ENCODE data around the gene SLC2A8.
A peak's percentile ranks its signal among the peaks of the same experiment; 100 is the strongest.

SLC2A8 gene

DNA sequence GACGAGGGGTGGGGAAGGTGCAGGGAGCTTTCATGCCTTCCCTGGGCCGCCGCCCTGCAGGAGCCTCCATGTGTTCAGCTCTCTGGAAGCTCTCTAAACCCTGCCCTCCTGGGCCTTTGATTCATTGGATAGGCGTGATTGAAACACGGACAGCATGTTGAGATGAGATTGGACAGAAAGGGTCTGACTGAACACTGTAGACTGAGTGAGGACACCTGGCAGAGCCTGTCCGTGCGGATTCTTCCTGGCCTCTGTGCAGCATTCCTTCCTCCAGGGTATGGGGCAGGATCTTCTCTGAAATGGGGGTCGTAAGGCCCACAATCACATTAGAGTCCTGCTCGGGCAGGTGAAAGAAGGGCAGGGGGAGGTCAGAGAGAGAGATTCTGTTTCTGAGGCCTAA is 41.4 kb downstream of the SLC2A8 start:
- DNase-seq, result no peak

DNA sequence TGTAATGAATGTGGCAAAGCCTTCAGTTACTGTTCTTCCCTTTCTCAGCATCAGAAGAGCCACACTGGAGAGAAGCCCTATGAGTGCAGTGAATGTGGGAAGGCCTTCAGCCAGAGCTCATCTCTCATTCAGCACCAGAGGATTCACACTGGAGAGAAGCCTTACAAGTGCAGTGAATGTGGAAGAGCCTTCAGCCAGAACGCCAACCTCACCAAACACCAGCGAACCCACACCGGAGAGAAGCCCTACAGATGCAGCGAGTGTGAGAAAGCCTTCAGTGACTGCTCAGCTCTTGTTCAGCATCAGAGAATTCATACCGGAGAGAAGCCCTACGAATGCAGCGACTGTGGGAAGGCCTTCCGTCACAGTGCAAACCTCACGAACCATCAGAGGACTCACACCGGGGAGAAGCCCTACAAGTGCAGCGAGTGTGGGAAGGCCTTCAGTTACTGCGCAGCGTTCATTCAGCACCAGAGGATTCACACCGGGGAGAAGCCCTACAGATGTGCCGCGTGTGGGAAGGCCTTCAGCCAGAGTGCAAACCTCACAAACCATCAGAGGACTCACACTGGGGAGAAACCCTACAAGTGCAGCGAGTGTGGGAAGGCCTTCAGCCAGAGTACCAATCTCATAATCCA is 47.4 kb downstream of the SLC2A8 start:
- DNase-seq, result no peak

DNA sequence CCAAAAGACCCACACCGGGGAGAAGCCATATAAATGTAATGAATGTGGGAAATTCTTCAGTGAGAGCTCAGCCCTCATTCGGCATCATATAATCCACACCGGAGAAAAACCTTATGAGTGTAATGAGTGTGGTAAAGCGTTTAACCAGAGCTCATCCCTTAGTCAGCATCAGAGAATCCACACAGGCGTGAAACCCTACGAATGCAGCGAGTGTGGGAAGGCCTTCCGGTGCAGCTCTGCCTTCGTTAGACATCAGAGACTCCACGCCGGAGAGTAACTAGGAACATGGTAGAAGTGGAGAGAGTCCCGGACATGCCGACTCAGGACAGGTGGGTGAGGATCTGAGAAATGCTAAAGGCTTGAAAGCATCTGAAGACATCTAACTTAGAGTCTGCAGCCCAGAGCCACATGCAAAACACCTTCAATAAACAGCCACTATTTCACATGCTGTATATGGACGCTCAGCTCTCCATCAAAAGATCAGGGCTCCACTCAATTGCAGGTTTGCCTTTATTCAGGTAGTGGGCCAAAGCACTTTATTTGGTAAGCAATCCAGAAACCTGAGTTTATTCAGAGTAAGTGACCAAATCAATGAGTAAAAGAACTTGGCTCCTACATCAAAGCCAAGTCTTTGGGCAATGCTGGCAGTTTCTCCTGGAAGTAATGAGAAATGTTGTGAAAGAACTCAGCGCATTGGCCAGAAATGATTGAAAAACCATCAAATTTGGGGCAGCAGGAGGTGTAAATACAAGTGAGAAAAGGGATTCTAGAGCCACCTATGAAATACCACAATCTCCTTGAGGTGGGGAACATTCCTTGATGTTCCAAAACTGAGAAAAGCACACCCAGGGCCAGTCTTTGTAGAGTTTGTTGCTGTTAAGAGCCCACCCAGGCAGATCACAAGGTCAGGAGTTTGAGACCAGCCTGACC is 48.2 kb downstream of the SLC2A8 start:
- DNase-seq, result no peak

DNA sequence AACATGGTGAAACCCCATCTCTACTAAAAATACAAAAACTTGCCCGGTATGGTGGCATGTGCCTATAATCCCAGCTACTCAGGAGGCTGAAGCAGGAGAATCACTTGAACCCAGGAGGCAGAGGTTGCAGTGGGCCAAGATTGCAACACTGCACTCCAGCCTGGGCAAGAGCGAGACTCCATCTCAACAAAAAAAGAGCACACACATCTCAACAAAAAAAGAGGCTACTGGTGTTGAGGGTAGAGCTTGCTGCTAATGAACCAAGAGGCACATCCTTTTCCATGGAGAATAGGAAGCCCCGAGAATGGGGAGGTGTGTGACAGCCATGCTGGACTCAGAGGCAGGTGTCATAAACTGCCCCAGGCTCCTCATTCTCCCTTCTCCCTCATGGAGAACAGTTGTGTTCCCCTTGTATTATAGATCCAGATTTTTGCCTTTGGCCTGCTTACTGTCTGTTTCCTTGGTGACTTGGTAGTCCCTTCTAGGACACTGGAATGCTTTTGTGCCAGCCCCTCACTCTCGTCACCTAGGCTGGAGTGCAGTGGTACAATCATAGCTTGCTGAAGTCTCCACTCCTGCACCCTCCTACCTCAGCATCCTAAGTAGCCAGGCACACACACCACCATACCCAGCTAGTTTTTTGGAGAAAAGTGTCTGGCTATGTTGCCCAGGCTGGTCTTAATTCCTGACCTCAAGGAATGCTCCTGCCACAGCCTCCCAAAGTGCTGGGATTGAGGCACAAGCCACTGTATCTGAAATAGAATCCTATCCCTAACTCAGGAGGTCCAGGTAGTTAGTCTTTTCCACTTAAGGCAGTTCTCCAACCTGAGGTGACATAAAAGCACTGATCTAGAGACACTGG is 49.1 kb downstream of the SLC2A8 start:
- no peak for DNase-seq

DNA sequence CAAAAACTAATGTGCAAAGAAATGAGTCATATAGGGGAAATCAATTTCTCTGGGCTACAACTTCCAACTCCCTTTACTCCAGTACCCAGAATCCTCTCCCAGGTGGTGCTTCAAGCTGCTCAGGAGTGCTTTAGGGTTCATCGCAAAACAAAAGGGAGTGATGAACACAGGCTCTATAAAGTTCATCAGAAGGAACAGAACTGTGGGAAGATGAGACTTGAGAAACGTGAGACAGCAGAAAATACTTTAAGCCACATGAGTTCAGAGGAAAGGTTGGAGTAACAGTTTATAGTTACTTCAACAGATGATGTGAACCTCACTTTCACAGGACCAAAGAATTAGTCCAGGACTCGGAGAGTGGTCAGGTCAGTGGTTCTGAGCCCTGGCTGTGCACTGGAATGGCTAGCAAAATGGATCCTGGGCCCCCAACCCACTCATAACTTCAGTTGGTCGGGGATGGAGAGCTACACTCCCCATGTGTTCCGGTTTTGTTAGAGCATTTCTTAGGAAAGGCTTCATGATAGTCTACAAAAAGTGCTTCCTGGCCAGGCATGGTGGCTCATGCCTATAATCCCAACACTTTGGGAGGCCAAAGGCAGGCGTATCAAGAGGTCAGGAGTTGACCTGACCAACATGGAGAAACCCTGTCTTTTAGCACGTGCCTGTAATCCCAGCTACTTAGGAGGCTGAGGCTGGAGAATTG is 49.9 kb downstream of the SLC2A8 start:
- DNase-seq, result no peak

DNA sequence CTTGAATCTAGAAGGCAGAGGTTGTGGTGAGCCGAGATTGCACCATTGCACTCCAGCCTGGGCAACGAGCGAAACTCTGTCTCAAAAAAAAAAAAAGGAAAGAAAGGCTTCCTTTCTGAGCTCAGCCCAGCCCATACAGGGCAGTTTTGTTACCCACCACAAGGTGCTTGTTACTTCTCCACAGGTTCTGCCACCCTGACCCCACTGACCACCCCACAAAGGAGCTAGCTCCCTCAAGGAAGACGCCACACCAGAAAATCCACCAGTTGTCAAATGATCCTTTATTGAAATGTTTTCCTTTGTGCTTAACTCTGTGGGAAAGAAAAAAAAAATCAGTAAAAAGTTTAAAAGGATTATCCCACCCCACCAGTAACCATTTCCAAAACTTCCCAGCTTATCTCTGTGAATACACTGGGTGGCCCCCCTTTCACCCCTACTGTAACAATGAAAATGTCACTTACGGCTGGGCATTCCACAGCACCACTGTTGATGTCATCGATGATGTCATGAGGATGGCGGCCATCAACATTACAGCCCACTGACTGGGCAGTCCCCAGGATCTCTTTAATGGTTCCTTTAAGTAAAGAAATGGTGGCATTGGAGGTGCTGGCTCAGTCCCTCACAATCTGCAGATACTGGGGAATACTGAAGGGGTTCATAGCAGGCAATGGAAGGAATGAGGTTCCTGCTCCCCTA is 50.6 kb downstream of the SLC2A8 start:
- DNase-seq, result no peak

DNA sequence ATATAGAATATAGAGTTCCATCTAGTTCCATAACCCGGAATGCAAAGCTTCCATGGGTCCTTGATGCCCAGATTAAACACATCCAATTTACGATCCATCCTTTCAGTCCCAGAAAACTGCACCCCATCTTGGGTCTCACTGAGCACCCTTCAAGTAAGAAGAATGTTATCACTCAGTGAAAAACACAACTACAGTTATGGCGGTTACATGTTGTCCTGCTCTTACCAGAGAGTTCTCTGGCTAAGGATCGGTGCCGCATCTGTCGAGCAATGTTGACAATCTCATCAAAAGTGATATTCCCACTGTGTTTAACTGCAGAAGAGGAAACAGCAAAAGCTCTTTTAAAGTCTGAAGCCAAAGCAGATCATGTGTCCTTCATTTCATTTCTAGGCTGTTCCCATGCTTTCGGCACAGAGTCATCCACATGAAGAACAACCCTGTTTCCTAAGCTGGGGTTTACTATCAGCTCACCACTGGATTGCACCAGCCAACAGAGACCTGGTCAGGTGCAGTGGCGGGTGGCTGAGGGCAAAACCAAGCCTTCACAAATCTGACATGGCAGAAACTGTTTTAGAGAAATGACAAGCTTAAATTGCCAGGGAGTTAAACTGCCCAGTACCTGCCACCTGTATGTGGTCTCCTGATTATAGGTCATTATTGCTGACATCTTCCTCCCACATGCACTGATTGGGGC is 51.3 kb downstream of the SLC2A8 start:
- no peak for DNase-seq

DNA sequence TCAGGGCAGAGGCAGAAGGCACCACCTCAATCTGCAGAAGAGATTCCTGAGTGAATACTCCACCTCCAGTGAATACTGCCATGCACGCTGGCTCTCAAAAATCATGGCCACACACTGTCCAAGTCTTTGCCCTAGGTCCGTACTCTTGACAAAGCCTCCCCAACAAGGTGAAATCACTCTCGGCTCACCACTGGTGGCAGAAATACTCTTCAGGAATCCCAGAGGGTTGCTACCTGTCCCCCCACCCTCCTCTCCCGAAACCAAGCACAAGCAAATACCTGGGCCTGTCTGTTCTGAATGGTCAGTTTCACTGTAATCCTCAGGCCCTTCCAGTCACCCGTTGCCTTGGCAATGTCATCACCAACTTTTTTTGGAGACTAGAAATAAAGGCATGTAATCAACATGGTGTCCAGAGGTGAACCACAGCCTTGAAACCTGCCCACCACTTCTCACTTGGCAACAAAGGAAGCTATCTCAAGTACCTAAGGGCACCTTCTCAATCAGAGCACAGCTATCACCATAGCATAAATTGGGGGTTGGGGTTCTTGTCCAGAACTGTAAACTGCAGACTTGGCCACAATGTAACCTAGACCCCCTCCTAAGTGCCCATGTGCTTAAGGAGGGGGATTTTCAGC is 52.5 kb downstream of the SLC2A8 start:
- no peak for DNase-seq

DNA sequence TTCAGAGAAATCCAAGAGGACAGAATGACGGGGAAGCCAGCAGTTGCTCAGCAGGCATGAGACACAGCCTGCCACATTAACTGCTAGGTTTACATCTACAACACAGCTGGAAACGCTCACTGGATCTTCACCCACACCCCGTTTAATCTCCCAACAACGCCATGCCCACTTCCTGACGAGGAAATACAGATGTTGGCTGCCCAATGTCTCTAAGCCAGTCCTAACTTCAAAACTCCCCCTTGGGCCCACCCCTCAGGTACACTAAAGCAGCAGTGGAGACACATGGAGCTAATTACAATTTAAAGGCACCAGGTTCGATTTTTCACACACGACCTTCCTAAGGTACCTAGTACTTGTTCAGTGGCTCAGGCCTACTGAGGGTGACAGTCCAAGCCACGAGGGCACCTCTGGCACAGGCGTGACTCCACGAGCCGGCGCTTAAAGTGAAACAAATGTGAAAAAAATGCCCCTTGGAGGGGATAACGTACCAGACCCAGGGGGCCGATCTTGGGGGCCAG is 53.3 kb downstream of the SLC2A8 start:
- DNase-seq, result no peak

DNA sequence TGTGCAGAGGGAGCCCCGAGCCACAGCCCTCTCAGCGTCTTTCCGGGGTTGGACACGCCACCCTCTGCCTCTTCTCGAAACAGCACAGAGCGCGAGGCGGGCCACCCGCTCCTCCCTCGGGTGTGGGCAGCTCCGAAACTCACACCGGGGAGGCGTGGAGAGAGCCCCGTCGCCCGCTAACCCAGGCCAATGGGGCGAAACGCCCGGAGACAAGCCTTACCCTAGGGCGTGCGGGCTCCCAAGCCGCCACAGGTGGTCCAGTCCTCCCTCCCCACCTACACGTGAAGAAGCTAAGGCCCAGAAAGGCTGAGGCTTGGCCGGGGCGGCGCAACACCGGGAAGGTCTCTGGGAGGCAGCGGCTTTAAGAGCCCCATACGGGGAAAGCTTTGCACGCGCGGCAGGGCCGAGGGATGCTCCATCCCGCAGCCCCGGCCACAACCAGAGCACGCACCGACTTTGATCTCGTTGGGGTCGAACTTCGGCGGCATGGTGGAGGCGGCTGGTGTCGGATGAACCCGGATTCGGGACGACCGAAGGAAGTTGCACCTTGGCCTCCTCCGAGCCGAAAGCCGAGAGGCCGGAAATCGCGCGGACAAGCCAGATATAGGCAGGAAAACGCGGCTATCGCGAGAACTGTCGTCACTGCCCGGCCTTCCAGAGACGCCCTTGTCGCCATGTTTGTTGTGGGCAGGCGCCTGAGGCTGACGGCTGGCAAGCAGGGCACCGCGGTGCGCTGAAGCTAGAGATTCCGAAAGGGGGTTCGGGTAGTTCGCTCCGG is 54.0 kb downstream of the SLC2A8 start, which contains the start of the genes LRSAM1 and RPL12:
Gene LRSAM1 (plus strand): TSS at position 681 of the 778 bp plus-strand sequence. CDS start 3,018 bp downstream, outside the sequence.
Gene RPL12 (minus strand): TSS at position 577 of the 778 bp plus-strand sequence. CDS start 89 bp downstream, at position 488.
- peak; percentile 77 to 87 for DNase-seq

DNA sequence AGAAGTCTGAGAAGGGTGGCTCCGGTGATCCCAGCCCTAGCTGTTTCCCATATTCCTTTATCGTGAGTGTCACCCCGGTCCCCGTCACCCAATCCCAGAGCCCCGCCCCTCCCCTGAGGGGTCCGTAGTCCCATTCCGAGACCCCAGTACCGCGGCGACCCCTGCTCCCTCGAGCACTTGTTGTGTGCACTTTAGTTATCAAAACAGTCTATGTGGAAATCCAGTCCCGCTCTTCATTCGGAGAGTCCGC is 54.6 kb downstream of the SLC2A8 start:
- DNase-seq, result no peak

DNA sequence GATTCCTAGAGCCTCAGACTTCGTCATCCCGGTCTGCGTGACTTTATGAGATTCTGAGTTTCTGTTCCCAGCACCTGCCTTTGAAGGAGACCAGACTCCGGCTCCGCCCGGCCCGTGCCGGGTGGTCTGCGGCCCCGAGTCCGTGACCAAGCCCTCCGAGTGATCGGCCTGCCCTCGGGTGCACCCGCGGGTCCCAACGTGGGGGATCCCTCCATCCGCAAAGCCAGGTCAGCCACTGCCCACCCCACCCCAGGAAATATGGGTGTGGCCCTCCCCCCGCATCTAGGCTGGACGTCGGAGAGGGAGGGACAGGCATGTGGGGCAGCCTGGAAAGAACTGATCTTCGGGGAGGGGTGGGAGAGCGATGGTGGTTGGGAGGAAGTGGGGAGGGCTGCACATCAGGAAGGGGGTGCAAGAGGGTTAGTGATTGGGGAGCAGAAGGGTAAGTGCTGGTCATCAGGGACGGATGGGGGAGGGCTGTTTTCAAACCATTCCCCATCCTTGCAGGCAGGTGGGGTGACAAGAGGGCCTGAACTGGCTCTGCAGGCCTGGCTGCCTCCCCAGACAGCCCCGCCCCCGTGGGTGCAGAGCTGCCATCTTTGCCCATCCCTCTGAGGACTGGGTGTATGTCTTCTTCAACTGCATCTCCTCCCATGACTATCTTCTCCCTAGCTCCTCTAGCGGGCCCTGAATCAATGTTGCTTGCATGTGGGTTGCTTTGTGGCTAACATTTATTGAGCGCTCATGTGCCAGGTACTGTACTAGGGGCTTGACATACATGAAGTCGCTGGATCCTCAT is 55.1 kb downstream of the SLC2A8 start:
- no peak for DNase-seq

DNA sequence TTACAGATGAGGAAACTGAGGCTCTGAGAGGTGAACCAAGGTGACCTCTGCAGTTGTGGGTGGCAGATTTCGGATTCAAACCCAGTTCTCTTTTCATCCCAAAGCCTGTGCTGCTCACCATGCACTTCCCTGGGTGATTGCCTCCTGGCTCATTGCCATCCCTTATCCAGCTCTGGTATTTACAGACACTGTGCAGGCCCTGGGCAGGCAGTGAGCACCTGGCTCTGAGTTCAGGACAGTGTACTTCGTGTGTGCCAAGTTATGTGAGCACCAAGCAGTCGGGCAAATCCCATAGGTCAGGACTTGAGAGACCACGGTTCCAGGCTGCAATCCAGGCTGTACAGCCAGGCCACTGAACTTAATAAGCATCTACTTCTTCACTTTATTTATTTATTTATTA is 55.7 kb downstream of the SLC2A8 start:
- DNase-seq, result no peak

DNA sequence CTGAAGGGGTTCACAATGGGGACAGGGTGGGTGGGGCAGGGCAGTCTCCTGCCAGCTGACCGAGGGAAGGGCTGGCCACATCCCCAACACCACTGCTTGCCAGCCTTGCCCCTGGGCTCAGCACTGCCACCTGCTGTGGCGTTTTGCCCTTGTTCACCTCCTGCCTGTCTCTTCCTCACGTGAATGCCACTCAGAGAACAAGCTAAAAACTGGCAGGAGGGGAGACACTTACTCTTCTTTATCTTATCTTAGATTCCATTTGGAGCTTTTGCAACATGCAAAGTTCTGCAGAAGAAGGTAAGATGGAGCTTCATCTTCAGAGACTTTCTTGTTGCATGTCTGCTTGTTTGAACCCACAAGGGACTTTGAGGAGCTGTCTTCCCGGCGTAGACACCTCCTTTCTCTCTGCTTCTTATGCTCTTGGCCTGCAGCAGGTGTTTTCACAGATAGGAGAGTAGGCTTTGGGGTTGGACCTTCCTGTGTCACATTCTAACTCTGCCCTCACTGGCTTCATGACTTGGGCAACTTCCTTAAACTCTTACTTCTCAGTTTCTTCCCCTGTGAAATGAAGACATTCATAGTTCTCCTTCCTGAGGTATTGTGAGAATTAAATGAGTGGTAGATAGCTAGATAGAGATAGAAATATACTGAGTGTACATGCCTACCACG is 58.5 kb downstream of the SLC2A8 start:
- DNase-seq, result no peak

DNA sequence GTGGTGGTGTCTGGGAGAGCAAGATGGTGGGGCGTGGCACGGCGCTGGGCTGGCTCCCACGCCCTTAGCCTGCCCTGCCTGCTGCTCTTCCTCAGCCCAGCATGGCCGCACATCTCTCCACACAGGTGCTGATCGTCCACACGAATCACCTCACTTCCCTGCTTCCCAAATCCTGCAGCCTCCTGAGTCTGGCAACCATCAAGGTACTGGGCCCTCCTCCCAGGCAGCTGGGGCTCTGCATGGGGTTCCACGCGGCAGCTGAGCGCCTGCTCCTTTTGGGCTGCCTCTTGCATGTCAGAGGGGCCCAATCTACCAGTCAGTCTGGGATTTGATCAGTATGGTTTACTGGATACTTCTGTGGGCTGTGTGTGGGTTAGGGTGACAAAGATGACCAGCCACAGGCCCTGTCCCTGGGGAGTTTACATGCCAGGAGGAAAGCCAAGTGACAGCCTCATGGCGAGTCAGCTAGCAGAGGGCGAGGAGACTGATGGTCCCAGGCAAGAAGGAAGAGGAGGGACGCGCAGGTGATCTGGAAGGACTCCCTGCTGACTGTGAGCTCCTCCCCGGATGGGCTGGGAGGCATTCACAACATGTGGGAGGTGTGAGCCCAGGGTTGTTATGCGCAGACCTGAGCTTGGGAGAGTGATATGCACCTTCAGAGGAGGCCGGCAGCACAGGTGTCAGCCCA is 60.4 kb downstream of the SLC2A8 start:
- no peak for DNase-seq
